ENCODE results near the gene YAP1.

YAP1 gene

DNA sequence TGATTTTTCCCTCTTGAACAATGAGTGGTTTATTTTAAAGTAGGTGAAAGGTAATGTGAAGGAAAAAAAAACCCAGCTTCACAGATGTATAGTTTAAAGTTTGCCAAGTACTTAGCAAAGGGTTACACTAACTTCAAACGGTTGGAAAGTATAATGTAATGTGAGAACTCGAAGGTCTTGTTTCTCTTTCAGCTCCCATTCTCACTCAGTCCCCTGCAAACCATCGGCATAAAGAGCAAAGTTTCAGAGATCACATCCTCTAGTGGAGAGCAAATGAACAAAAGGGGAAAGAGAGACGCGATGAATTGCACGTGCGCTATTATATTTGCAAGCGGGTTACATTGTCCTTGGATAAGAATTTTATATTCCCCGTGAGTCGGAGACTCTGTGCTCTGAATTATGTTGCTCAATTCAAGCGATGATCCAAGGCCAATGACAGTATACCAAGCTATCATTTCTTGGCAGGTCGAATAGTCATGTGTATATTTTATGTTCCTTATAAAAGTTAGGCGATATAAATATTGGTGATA lies 169.5 kb downstream of the YAP1 start (continued):
- TF ChIP-seq, protein P1, sequence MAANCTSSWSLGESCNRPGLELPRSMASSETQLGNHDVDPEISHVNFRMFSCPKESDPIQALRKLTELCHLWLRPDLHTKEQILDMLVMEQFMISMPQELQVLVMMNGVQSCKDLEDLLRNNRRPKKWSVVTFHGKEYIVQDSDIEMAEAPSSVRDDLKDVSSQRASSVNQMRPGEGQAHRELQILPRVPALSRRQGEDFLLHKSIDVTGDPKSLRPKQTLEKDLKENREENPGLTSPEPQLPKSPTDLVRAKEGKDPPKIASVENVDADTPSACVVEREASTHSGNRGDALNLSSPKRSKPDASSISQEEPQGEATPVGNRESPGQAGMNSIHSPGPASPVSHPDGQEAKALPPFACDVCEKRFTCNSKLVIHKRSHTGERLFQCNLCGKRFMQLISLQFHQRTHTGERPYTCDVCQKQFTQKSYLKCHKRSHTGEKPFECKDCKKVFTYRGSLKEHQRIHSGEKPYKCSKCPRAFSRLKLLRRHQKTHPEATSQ (tag by site-specific recombination; IDR thresholded peaks at IDR 0.05) = no peak
- TF ChIP-seq, protein P2, sequence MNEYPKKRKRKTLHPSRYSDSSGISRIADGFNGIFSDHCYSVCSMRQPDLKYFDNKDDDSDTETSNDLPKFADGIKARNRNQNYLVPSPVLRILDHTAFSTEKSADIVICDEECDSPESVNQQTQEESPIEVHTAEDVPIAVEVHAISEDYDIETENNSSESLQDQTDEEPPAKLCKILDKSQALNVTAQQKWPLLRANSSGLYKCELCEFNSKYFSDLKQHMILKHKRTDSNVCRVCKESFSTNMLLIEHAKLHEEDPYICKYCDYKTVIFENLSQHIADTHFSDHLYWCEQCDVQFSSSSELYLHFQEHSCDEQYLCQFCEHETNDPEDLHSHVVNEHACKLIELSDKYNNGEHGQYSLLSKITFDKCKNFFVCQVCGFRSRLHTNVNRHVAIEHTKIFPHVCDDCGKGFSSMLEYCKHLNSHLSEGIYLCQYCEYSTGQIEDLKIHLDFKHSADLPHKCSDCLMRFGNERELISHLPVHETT (tag by site-specific recombination; IDR thresholded peaks at IDR 0.05) = no peak
- TF ChIP-seq ZNF626 (tag by site-specific recombination; IDR thresholded peaks at IDR 0.05) = no peak
- no peak for TF ChIP-seq ZNF558 (tag by site-specific recombination; IDR thresholded peaks at IDR 0.05)
- TF ChIP-seq ZNF677 (tag by site-specific recombination; IDR thresholded peaks at IDR 0.05) = no peak
- TF ChIP-seq KLF8 (tag by site-specific recombination; IDR thresholded peaks at IDR 0.05) = no peak
- no peak for TF ChIP-seq ZNF202 (tag by site-specific recombination; IDR thresholded peaks at IDR 0.05; ENCODE audit: borderline replicate concordance)
- TF ChIP-seq, protein P3, sequence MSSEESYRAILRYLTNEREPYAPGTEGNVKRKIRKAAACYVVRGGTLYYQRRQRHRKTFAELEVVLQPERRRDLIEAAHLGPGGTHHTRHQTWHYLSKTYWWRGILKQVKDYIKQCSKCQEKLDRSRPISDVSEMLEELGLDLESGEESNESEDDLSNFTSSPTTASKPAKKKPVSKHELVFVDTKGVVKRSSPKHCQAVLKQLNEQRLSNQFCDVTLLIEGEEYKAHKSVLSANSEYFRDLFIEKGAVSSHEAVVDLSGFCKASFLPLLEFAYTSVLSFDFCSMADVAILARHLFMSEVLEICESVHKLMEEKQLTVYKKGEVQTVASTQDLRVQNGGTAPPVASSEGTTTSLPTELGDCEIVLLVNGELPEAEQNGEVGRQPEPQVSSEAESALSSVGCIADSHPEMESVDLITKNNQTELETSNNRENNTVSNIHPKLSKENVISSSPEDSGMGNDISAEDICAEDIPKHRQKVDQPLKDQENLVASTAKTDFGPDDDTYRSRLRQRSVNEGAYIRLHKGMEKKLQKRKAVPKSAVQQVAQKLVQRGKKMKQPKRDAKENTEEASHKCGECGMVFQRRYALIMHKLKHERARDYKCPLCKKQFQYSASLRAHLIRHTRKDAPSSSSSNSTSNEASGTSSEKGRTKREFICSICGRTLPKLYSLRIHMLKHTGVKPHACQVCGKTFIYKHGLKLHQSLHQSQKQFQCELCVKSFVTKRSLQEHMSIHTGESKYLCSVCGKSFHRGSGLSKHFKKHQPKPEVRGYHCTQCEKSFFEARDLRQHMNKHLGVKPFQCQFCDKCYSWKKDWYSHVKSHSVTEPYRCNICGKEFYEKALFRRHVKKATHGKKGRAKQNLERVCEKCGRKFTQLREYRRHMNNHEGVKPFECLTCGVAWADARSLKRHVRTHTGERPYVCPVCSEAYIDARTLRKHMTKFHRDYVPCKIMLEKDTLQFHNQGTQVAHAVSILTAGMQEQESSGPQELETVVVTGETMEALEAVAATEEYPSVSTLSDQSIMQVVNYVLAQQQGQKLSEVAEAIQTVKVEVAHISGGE (tag by site-specific recombination; conservative IDR thresholded peaks at IDR 0.05; ENCODE audit: low read depth) = no peak

DNA sequence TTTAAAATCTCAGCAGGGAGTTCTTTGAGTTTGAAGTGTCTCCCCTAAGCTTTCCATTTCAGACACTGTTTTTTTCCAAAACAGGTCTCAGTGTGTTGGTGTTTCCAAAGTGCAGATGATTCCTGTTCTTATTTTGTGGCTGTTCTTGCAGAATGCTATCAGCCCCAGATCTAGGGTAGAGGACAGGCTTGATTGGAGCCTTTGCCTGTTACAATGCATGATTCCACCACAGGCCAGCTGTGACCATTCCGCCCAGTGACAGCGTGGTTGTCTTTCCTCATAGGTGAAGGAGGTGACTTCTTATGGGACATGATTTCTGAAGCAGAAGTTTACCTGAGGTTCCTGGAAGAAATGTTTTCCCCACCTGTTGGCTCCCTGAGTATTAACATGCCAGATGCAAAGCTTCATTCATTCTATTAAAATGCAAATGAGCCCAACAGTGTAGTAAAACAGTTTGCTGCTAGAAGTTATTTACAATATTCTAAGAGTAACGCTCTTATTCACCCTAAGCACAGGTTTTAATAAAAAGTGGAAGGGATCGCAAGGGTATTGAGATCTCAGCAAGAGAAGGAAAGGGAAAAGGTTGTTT lies 170.1 kb downstream of the YAP1 start:
- no peaks in the 10 kb centered on the region for H3K36me3 ChIP-seq (ENCODE audit: control insufficient read depth in 2 of 2, insufficient read depth in 1 of 2, low read length in 2 of 2)
- POLR2A ChIA-PET = interaction anchor here (1.2 kb wide), 1 partner anchor 12 kb away, joined by 5 read pairs; no protein-coding TSS in a partner anchor
- TF ChIP-seq ZNF24 (tag by site-specific recombination; IDR thresholded peaks at IDR 0.05) (no peak), ZNF132 (tag by site-specific recombination; IDR thresholded peaks at IDR 0.05; ENCODE audit: borderline replicate concordance) (no peak), ZNF341 (tag by site-specific recombination; IDR thresholded peaks at IDR 0.05; ENCODE audit: low read depth) (peak; percentile 58), KLF7 (tag by site-specific recombination; IDR thresholded peaks at IDR 0.05; ENCODE audit: borderline replicate concordance) (no peak), ZNF585B (tag by site-specific recombination; IDR thresholded peaks at IDR 0.05) (no peak), BCL11A (tag by site-specific recombination; IDR thresholded peaks at IDR 0.05; ENCODE audit: low read depth) (no peak), ZFP37 (tag by site-specific recombination; IDR thresholded peaks at IDR 0.05) (no peak), ZNF560 (tag by site-specific recombination; IDR thresholded peaks at IDR 0.05; ENCODE audit: borderline replicate concordance) (no peak), ZNF223 (tag by site-specific recombination; IDR thresholded peaks at IDR 0.05) (no peak), ZNF391 (tag by site-specific recombination; IDR thresholded peaks at IDR 0.05; ENCODE audit: borderline replicate concordance, low read depth) (no peak), SCRT2 (tag by site-specific recombination; IDR thresholded peaks at IDR 0.05) (peak; percentile 33; the same call in 1 of the 2 replicates), KLF9 (tag by site-specific recombination; IDR thresholded peaks at IDR 0.05; ENCODE audit: low read depth) (no peak), ZNF530 (tag by site-specific recombination; IDR thresholded peaks at IDR 0.05; ENCODE audit: low read depth) (no peak), TRIM28 (IDR thresholded peaks at IDR 0.05; ENCODE audit: borderline replicate concordance, low read length) (peak; percentile 6; the same call in 1 of the 2 replicates)
- TF ChIP-seq, protein P2 (tag by site-specific recombination; IDR thresholded peaks at IDR 0.05) = no peak
- TF ChIP-seq, protein P4, sequence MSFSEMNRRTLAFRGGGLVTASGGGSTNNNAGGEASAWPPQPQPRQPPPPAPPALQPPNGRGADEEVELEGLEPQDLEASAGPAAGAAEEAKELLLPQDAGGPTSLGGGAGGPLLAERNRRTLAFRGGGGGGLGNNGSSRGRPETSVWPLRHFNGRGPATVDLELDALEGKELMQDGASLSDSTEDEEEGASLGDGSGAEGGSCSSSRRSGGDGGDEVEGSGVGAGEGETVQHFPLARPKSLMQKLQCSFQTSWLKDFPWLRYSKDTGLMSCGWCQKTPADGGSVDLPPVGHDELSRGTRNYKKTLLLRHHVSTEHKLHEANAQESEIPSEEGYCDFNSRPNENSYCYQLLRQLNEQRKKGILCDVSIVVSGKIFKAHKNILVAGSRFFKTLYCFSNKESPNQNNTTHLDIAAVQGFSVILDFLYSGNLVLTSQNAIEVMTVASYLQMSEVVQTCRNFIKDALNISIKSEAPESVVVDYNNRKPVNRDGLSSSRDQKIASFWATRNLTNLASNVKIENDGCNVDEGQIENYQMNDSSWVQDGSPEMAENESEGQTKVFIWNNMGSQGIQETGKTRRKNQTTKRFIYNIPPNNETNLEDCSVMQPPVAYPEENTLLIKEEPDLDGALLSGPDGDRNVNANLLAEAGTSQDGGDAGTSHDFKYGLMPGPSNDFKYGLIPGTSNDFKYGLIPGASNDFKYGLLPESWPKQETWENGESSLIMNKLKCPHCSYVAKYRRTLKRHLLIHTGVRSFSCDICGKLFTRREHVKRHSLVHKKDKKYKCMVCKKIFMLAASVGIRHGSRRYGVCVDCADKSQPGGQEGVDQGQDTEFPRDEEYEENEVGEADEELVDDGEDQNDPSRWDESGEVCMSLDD (tag by site-specific recombination; IDR thresholded peaks at IDR 0.05) = no peak
- TF ChIP-seq, protein P5, sequence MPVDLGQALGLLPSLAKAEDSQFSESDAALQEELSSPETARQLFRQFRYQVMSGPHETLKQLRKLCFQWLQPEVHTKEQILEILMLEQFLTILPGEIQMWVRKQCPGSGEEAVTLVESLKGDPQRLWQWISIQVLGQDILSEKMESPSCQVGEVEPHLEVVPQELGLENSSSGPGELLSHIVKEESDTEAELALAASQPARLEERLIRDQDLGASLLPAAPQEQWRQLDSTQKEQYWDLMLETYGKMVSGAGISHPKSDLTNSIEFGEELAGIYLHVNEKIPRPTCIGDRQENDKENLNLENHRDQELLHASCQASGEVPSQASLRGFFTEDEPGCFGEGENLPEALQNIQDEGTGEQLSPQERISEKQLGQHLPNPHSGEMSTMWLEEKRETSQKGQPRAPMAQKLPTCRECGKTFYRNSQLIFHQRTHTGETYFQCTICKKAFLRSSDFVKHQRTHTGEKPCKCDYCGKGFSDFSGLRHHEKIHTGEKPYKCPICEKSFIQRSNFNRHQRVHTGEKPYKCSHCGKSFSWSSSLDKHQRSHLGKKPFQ (tag by site-specific recombination; IDR thresholded peaks at IDR 0.05) = no peak

More for the DNA sequence above, 170.1 kb downstream of the YAP1 start:
- Histone ChIP-seq H3K4me3 (ENCODE audit: low read depth, low read length) (no peak overlapping the region), H3K9me3 (ENCODE audit: control insufficient read depth, insufficient read depth, low read depth, low read length) (no peaks in the 10 kb centered on the region), H3K27ac (ENCODE audit: extremely low read depth, low read depth, low read length) (no peak overlapping the region), H3K4me1 (ENCODE audit: control insufficient read depth, insufficient read depth, low read length) (no peaks in the 10 kb centered on the region; the same call in 1 of the 2 replicates)
- CTCF ChIA-PET = interaction anchor here (0.6 to 3.6 kb wide), 6 partner anchors 8 to 386 kb away, joined by 4 to 25 read pairs (median 6); no protein-coding TSS in a partner anchor

All from HEK293 (cell line).